HG03064 (cell line): Measurements from ENCODE around the gene TRABD2B.

Experiments used
- ATAC-seq: cut with Tn5 transposase; IDR thresholded peaks from one replicate; pipeline ENCODE4 v1.9.1; 2021; ENCODE audit warnings: low read depth; ENCODE audit not compliant: unreplicated experiment

TRABD2B gene

DNA sequence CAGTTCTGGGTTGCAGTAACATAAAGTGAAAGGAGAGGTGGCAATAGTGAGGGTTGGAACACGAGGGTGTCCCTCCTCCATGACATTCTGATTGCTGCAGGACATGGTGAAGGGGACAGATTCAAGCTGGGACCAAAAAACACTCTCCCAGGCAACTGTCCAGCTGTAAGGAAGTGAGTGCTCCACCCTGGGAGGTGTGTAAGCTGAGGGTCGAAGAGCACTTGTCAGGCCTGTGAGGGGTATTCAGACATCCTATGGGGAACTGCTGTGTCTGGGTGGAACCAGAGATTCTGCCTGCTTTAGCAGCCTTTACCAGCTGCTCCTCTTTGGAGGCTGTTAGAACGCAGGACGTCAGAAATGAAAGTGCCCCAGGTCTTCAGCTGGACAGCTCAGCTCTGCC, 212.1 kb downstream of the TRABD2B start:
- ATAC-seq: no peak

DNA sequence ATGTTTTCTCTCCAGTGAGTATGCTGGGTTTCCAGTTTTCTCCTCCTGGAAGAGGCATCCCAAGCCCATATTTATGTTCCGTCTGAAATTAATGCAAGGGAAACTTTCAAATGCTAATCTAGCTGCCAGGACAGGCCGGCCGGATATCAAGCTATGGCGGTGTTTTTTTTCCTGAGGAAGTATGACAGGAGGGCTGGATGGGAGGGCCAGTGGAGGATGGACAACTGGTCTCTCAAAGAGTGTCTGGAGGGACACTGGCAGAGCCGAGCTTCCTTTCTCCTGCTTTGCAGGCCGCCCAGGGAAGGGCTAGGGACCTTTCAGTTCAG, 212.7 kb downstream of the TRABD2B start:
- ATAC-seq: no peak

DNA sequence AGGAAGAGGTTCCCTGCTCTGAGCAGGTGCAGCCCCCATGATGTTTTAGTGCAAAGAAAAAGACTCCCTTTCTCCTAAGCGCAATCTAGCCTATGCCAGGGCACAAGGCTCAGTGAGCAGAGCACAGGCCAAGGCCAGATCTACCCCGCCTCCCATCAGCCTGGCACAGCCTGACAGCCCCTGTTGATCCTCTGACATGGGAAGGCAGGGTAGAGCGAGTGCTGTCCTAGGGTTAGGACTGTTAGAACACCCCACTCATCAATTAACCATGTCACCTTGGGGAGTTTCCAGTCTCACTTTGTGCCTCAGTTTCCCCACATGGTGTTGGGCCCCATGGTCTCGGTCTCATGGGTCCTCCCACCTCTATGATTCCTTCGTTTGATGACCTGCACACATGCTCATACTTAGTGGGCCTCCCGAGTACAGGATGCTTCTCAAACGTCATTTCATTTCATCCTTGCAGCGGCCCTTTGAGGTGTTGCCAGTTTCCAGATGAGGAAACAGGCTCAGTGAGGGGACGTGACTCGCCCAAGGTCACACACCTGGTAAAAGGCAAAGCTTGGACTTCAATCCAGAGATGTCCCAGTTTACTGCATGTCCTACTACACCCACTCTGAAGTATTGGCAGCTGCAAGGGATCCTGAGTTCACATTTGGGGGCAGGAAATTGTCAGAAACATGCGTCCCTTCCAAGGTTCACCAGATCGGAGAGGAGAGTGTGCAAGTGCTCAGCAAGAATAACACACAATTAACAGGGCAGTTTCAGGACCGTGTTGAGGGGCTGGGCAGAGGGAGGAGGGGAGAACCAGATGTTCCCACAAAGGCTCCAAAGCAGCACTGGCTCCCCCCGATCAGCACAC, 213.3 kb downstream of the TRABD2B start:
- ATAC-seq: no peak

DNA sequence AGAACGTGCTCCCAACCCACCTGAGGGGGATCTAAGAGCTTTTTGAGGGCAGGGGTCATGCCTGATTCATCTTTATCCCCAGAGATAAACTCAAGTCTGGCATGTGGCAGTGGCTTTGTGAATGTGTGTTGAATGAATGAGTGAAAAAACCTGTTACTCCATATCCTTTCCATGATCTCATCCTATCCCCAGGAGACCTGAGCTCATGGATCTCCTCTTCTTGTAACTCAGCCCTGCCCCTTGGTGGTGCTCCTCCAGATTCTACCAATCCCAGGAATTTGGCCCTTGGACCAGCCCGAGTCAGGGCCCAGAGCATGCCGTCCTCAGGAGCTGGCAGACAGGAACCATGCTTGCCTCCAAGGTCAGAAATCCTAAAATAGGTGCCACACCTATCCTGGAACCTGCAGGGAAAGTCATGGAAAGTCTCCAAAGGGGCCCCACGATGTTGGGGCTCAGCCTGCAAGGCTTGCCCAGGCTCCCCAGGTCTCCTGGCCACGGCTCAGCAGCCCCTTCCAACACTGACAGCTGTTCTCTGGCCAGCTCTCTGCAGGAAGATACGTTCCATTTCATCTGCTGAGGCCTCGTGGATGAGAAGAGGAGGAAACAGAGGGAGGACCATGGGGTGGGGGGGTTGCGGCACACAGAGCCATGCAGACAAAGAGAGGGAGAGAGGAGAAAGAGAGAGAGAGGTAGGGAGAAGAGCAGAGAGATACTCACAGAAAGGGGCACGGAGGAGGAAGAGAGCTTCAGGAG, 214.6 kb downstream of the TRABD2B start:
- ATAC-seq: no peak

DNA sequence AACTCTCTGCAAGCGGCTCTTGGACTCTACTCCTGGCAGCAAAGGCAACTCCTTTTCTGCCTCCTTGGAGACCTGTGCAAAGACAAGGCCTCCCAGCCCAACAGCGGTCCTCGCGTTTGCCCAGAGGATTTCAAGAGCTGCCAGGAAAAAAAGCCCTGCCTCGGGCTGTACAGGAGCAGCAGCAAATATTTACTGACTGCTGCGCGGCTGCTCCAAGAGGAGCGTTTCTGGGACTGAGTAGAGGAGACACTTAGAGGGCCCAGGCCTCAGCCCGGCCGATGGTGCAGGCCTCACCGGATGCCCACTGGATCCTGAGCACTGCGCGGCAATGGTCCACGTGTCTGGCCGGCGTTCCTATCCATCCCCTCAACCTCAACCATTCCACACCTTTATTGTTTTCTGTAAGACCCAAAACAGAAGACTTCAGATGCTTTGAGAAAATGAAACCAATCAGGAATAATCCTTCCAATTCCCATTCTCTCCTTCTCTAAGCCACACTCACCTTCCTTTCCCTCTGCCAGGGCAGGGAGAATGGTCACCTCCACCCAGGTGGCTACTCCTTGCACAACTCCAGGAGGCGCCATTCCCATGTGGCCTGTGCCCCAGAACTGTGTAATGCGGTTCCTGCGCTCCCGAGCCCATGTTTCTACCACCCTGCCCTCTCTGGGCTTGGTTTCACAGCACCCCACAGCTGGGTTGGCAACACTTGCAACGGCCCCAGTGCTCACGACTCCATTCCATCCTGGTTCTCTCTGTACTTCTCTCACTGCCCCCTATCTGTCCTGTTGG, 215.8 kb downstream of the TRABD2B start:
- no peak for ATAC-seq

DNA sequence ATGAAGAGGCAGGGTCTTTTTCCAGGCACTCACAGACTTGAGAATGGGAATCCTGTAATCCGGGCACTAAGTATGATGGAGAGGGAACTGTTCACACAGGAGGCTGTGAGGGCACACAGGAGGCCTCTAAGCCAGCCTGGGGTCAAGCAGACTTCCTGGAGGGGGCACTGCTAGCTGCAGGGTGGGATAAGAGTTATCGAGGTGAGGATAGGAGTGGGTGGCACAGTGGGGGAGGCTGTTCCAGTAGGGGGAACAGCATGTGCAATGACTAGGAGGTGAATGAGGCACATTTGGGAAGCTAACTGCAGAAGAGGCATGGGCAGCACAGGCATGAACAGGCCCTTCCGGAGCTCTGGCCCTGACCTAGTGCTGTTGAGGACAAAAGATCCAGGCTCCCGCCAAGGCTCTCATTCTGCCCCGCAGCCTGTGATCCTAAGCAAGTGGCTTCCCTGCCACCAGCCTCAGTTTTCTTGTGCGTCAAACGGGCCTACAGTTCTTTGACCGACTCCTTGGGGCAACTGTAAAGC, 216.7 kb downstream of the TRABD2B start:
- ATAC-seq: no peak

- no peak for ATAC-seq
These were observed 217.6 kb downstream of the TRABD2B start for GRCh38 chr1:47779613-47780012.

- no peak for ATAC-seq
These were observed 218.9 kb downstream of the TRABD2B start for GRCh38 chr1:47778280-47778679.

- ATAC-seq: no peak
These were observed 219.9 kb downstream of the TRABD2B start for GRCh38 chr1:47777322-47777721.

GRCh38 chr1:47776667-47777131, 220.5 kb downstream of the TRABD2B start:
- ATAC-seq: no peak

DNA sequence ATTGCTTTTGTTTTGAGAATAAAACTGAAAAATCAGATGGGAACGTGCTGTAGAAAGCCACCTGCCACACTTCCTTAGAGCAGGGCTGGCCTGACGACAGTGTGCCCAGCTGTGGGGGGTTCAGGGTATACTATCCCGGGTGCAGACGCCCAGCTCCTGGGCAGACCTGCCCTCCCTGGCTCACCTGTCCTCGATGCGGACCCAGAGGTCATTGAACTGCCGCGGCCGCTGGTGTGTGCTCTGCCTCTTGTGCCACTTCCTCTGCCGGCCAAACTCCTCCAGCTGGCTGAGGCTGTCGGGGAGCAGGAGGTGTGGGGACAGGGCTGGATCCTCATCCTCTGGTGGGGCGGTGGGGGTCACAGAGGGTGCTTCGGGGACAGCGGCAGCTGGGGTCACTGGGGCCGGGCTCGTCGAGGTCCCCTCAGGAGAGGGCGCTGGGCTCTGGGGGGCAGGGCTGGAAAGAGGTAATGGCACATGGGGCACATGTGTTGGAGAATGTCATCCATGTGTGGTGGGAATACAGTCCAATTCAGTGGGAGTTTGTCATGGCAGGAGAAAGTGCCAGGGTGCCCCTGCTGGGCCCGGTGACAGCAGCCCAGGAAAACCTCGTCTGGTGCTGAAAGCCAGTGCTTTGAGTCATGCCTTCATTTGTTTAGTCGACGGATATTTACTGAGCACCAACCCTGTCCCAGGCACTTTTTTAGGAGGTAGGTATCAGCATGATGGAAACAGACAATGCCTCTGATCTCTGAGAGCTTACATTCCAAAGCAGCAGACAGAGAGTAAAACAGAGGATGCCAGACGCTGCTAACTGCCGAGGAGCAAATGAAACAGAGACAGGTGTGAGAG, 222.0 kb downstream of the TRABD2B start:
- ATAC-seq: no peak

- no peak for ATAC-seq
These were observed 224.1 kb downstream of the TRABD2B start for GRCh38 chr1:47772960-47773682.

- ATAC-seq: no peak
These were observed 224.9 kb downstream of the TRABD2B start for GRCh38 chr1:47772281-47772680.

GRCh38 chr1:47771751-47772150, 225.4 kb downstream of the TRABD2B start:
- ATAC-seq: no peak

- ATAC-seq: no peak
These were observed 227.2 kb downstream of the TRABD2B start for GRCh38 chr1:47769983-47770382.

- ATAC-seq: no peak
These were observed 227.9 kb downstream of the TRABD2B start for GRCh38 chr1:47769295-47769694.

- no peak for ATAC-seq
These were observed 229.5 kb downstream of the TRABD2B start for GRCh38 chr1:47767741-47768100.

DNA sequence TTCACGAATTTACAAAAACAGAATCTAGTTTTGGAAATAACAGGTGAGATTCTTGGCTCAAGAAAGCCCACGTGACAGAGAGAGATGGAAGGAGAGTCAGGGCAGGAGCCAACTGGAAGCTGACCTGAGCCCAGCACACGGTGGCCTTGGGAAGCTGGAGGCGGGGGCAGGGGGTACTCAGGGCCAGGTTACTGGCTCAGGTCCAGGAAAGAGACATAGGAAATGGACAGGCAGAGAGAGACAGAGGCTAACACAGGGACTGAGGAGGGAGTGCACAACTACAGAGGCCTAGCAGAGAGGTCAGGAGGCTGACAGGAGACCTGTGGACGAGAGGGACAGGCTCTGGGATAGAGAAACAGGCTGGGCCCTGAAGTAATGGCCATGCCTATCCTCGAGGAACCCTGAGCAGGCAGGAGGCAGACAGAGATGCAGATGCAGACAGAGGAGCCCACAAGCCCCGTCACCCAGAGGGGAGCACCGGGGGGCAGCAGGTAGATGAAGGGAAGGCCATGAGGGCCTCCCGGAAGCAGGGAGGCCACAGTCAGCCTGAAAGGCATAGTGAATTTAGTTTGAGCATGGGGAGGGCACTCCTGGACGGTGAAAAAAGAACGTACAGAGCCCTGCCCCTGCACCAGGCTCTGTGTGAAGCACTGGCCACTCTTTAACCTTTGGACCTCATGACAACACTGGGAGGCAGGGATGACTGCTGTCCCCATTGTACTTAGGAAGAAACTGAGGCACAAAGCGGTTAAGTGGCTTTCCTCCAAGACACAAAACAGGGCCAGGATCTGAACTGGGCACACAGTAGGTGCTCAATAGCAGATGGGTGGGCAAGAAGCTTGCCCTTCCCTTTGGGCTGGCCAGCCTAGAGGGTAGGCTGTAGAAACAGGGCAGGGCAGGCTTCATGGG, 230.1 kb downstream of the TRABD2B start:
- no peak for ATAC-seq
